Spleen (tissue), 7 donors: ENCODE measurements around the gene HACD2.

ENCODE experiments used
- CTCF ChIP-seq, 11 experiments: fragments of 200-600 bp in 7 of 11; fragments of 450-650 bp in 4 of 11; sonication (generic) in 4 of 11; IDR thresholded peaks in 8 of 11; conservative IDR thresholded peaks in 3 of 11; 1 replicate in 7 of 11; 2 replicates in 4 of 11; pipeline versions ENCODE4 v1.4.0 to v1.8.0; 2016 to 2021; ENCODE audit warnings: antibody characterized with exemption in 11 of 11, inconsistent platforms in 4 of 11, mild to moderate bottlenecking in 1 of 11
- POLR2A ChIP-seq, 3 donors: fragments of 450-650 bp; IDR thresholded peaks; one replicate each; pipeline ENCODE4 v1.5.1; 2017; ENCODE audit warnings: antibody characterized with exemption in 3 of 3, mild to moderate bottlenecking in 1 of 3
- POLR2AphosphoS5 ChIP-seq, 3 donors: sonication (generic); formaldehyde crosslinking; IDR thresholded peaks; one replicate each; pipeline ENCODE4 v1.5.1; 2017; ENCODE audit warnings: antibody characterized with exemption in 3 of 3
- donor health status: DM: no; HTN: no; CAD: no; lungs with moderate emphysema.
- donor health status: DM: no; HTN: no; CAD: no.
- donor health status: DM: no; HTN: no; CAD: no.

- TF ChIP-seq POLR2A (IDR thresholded peaks at IDR 0.05) = no peak
- TF ChIP-seq CTCF (IDR thresholded peaks at IDR 0.05 in 8 of 11, conservative IDR thresholded peaks at IDR 0.05 in 3 of 11) = no peak
- TF ChIP-seq POLR2AphosphoS5 (IDR thresholded peaks at IDR 0.05) = no peak
Observed at GRCh38 chr3:123576122-123576521, 8.7 kb downstream of the HACD2 start.
